ENCODE data around the gene CNN2. TPM values are rescaled to one million over a fixed set of nuclear protein-coding genes. Genes with fewer than 3 reads are reported as not detected.
A peak's percentile ranks its signal among the peaks of the same experiment; 100 is the strongest.

CNN2 gene
- total and polyA plus RNA-seq, 2 of the 13 experiments (the other 11 are each of a cell fraction or from before 2014, with no cell fraction given), result 63.6 to 70.0 TPM

GRCh38 chr19:993831-994393 is 32.5 kb upstream of the CNN2 start (continued):
- TF ChIP-seq THAP9 (CRISPR knock-in tag; IDR thresholded peaks at IDR 0.05; ENCODE audit: borderline replicate concordance) (0 out of 2 replicates have a peak, but pooled peaks have one; percentile 22), ELF1 (CRISPR knock-in tag; IDR thresholded peaks at IDR 0.05) (no peak), ZNF275 (CRISPR knock-in tag; IDR thresholded peaks at IDR 0.05; ENCODE audit: borderline replicate concordance) (0 out of 2 replicates have a peak, but pooled peaks have one; percentile 3), AGO1 (IDR thresholded peaks at IDR 0.05; ENCODE audit: low read depth, low read length, poor library complexity, severe bottlenecking) (peak; percentile 3), TOPORS (CRISPR knock-in tag; IDR thresholded peaks at IDR 0.05) (0 out of 2 replicates have a peak, but pooled peaks have one; percentile 39)

- no peak overlapping the region for H3K4me2 ChIP-seq (ENCODE audit: low read depth, low read length)
- no peaks in the 10 kb centered on the region for H3K9me3 ChIP-seq (ENCODE audit: low read length)
- no peak overlapping the region for H3K9ac ChIP-seq (ENCODE audit: insufficient read depth, low read depth, low read length)
- no peak for FAIRE-seq
- no peak overlapping the region for H3K4me3 ChIP-seq (replicated peaks in 1 of 3; ENCODE audit: insufficient read depth in 1 of 3, low read depth in 2 of 3, low read length in 3 of 3)
- no TSS peak for BruUV-seq (replicated peaks)
- H3K4me1 ChIP-seq (ENCODE audit: insufficient read depth, low read length), result peaks cover 43% of the 10 kb centered on the region
- peaks cover 0 to 13% of the 10 kb centered on the region in 2 experiments; a peak in 4 of 5 replicates for H3K27me3 ChIP-seq (ENCODE audit: control insufficient read depth in 1 of 2, insufficient read depth in 2 of 2, low read length in 2 of 2)
- POLR2A ChIA-PET, result interaction anchor here (2.2 kb wide), 1 partner anchor 10 kb away, joined by 14 read pairs; the partner anchor contains the start of gene WDR18
- intact Hi-C loops (cut with micrococcal nuclease; ENCODE audit: unreplicated experiment), result loop anchor here (10.0 kb wide), 1 partner anchor 210 kb away; no protein-coding TSS in a partner anchor
- peaks cover 6% of the 10 kb centered on the region; the same call in 1 of the 2 replicates for H4K20me1 ChIP-seq (ENCODE audit: insufficient read depth, low read length)
- CTCF ChIA-PET (ENCODE audit: low intra/inter-chr PET ratio, low total read pairs), result no interaction called here
- TF ChIP-seq ZFP41 (CRISPR knock-in tag; IDR thresholded peaks at IDR 0.05; ENCODE audit: borderline replicate concordance), result no peak
- peak; percentile 15; the same call in 1 of the 2 replicates for TF ChIP-seq RBFOX2 (IDR thresholded peaks at IDR 0.05; ENCODE audit: low read depth, low read length)
- TF ChIP-seq AGO1 (IDR thresholded peaks at IDR 0.05; ENCODE audit: low read depth, low read length, poor library complexity, severe bottlenecking), result peak; percentile 11
- DNase-seq (ENCODE audit: low spot score), result no peak
- H3K79me2 ChIP-seq (ENCODE audit: insufficient read depth, low read length), result no peaks in the 10 kb centered on the region
- WGBS (ENCODE audit: low lambda C conversion rate), result 98% methylated on average over 8 of the region's 18 CpGs
- H2AFZ ChIP-seq (ENCODE audit: low read length), result no peak overlapping the region
- in situ Hi-C loops (cut with HindIII; ENCODE audit: extremely low pct_ligation_motif_present, low pct_unique_long_range_greater_than_20kb), result no loop called here
- H3K27ac ChIP-seq (ENCODE audit: extremely low read length, insufficient read depth, low read length), result no peak overlapping the region
- peaks cover 7 to 18% of the 10 kb centered on the region in 2 experiments; a peak in 3 of 5 replicates for H3K36me3 ChIP-seq (replicated peaks in 1 of 2; ENCODE audit: control insufficient read depth in 1 of 2, insufficient read depth in 2 of 2, low read length in 2 of 2)
- ATAC-seq, result no peak
Observed at GRCh38 chr19:994516-994915, 31.9 kb upstream of the CNN2 start.

All from HepG2 (cell line).